ENCODE data around the gene MRTFB. TPM values are rescaled to one million over a fixed set of nuclear protein-coding genes. Genes with fewer than 3 reads are reported as not detected.

MRTFB gene
- total and polyA plus RNA-seq, 2 of the 13 experiments (the other 11 are each of a cell fraction or from before 2014, with no cell fraction given) = 11.4 to 14.0 TPM

DNA sequence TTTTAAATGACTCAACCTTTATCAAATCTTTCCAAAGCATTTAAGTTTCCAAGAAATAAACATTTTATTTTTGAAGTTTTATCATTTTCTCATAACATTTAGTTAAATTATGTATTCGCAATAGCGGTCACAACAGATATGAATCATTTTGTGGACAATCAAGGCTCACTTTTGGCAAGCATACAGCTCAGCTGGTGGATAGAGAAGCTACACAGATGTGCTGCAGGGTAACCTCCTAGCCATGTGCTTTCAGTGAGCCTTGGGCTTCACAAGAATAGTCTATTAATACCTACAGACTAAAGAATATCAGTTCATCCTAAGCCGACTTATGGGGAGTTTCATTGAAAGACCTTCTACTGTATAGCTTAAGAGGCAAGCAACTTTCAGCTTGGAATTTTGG lies 144.8 kb downstream of the MRTFB start (continued):
- TF ChIP-seq ZNF12 (CRISPR knock-in tag; IDR thresholded peaks at IDR 0.05) = no peak
- TF ChIP-seq ZNF879 (CRISPR knock-in tag; IDR thresholded peaks at IDR 0.05) = no peak
- TF ChIP-seq ZNF431 (CRISPR knock-in tag; IDR thresholded peaks at IDR 0.05; ENCODE audit: borderline replicate concordance, low read depth) = no peak
- no peak for TF ChIP-seq EHMT2 (IDR thresholded peaks at IDR 0.05; ENCODE audit: borderline replicate concordance, low read depth, low read length)
- TF ChIP-seq HDAC1 (CRISPR knock-in tag; IDR thresholded peaks at IDR 0.05) = no peak
- TF ChIP-seq DNMT1 (CRISPR knock-in tag; IDR thresholded peaks at IDR 0.05) = no peak

- peak; percentile 24 for DNase-seq (ENCODE audit: low spot score)
- ATAC-seq = peak; percentile 50
Measured at GRCh38 chr16:14219983-14220382, 148.9 kb downstream of the MRTFB start.

More at GRCh38 chr16:14219983-14220382, 148.9 kb downstream of the MRTFB start:
- no peak overlapping the region for H2AFZ ChIP-seq (ENCODE audit: low read length)
- H3K27me3 ChIP-seq (ENCODE audit: control insufficient read depth in 1 of 2, insufficient read depth in 2 of 2, low read length in 2 of 2) = no peaks in the 10 kb centered on the region
- H3K4me2 ChIP-seq (ENCODE audit: low read depth, low read length) = no peak overlapping the region
- BruUV-seq (replicated peaks) = no TSS peak
- peaks cover 2 to 46% of the 10 kb centered on the region in 2 experiments; a peak in 3 of 5 replicates for H3K36me3 ChIP-seq (replicated peaks in 1 of 2; ENCODE audit: control insufficient read depth in 1 of 2, insufficient read depth in 2 of 2, low read length in 2 of 2)
- no peaks in the 10 kb centered on the region for H4K20me1 ChIP-seq (ENCODE audit: insufficient read depth, low read length)
- ChIA-PET CTCF (ENCODE audit: low intra/inter-chr PET ratio, low total read pairs) (no interaction called here), POLR2A (no interaction called here)
- no peak overlapping the region for H3K27ac ChIP-seq (ENCODE audit: extremely low read length, insufficient read depth, low read length)
- no peaks in the 10 kb centered on the region for H3K9me3 ChIP-seq (ENCODE audit: low read length)
- H3K79me2 ChIP-seq (ENCODE audit: insufficient read depth, low read length) = no peaks in the 10 kb centered on the region
- TF ChIP-seq, protein P1, sequence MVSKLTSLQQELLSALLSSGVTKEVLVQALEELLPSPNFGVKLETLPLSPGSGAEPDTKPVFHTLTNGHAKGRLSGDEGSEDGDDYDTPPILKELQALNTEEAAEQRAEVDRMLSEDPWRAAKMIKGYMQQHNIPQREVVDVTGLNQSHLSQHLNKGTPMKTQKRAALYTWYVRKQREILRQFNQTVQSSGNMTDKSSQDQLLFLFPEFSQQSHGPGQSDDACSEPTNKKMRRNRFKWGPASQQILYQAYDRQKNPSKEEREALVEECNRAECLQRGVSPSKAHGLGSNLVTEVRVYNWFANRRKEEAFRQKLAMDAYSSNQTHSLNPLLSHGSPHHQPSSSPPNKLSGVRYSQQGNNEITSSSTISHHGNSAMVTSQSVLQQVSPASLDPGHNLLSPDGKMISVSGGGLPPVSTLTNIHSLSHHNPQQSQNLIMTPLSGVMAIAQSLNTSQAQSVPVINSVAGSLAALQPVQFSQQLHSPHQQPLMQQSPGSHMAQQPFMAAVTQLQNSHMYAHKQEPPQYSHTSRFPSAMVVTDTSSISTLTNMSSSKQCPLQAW (CRISPR knock-in tag; IDR thresholded peaks at IDR 0.05) = no peak
- TF ChIP-seq TCF7 (IDR thresholded peaks at IDR 0.05; ENCODE audit: low read depth) = no peak
- no peak for TF ChIP-seq XRCC5 (optimal IDR thresholded peaks at IDR 0.05; ENCODE audit: low read length)
- no peak for TF ChIP-seq ATF1 (CRISPR knock-in tag; IDR thresholded peaks at IDR 0.05)
- TF ChIP-seq AHR (CRISPR knock-in tag; IDR thresholded peaks at IDR 0.05) = no peak
- TF ChIP-seq SNAPC2 (CRISPR knock-in tag; IDR thresholded peaks at IDR 0.05) = no peak
- no peak for TF ChIP-seq ZNF101 (CRISPR knock-in tag; IDR thresholded peaks at IDR 0.05; ENCODE audit: borderline replicate concordance, low read depth)
- no peak for TF ChIP-seq ZNF354B (CRISPR knock-in tag; IDR thresholded peaks at IDR 0.05)
- H3K9ac ChIP-seq (ENCODE audit: insufficient read depth, low read depth, low read length) = no peak overlapping the region
- in situ Hi-C loops (cut with HindIII; ENCODE audit: extremely low pct_ligation_motif_present, low pct_unique_long_range_greater_than_20kb) = loop anchor here (10.0 kb wide), 2 partner anchors 65 to 295 kb away; partner anchors contain the start of gene ERCC4
- no peak overlapping the region for H3K4me3 ChIP-seq (replicated peaks in 1 of 3; ENCODE audit: insufficient read depth in 1 of 3, low read depth in 2 of 3, low read length in 3 of 3)
- WGBS (ENCODE audit: low lambda C conversion rate) = 81% methylated on average over 3 of the region's 3 CpGs
- peaks cover 8% of the 10 kb centered on the region for H3K4me1 ChIP-seq (ENCODE audit: insufficient read depth, low read length)
- FAIRE-seq = no peak
- intact Hi-C loops (cut with micrococcal nuclease; ENCODE audit: unreplicated experiment) = no loop called here

Data from HepG2 (cell line).